CD14-positive monocyte (primary cell): ENCODE measurements around the gene STXBP6. TPM values are rescaled to one million over a fixed set of nuclear protein-coding genes. Genes with fewer than 3 reads are reported as not detected.

ENCODE experiments used
- DNase-seq, 3 donors: peaks; one replicate each; pipeline ENCODE4 v3.0.0-alpha.2; 2011 to 2022
- H2AFZ ChIP-seq: 2 replicates; pipeline ENCODE4 v1.6.0; 2012; ENCODE audit warnings: mild to moderate bottlenecking, low read depth, low read length, inconsistent platforms; ENCODE audit not compliant: insufficient read depth, poor library complexity, severe bottlenecking
- H3K27ac ChIP-seq, 2 donors: 1 replicate in 1 of 2; 2 replicates in 1 of 2; pipeline ENCODE4 v1.5.1; 2012 to 2013; ENCODE audit warnings: low read length in 2 of 2, control low read depth in 1 of 2, inconsistent platforms in 1 of 2, low read depth in 1 of 2, mild to moderate bottlenecking in 1 of 2
- H3K27me3 ChIP-seq, 2 donors: one replicate each; pipeline versions ENCODE4 v1.6.0 to v1.6.1; 2011 to 2013; ENCODE audit warnings: low read length in 2 of 2; ENCODE audit not compliant: control insufficient read depth in 2 of 2, insufficient read depth in 2 of 2
- H3K36me3 ChIP-seq, 2 donors: replicated peaks in 1 of 2; 1 replicate in 1 of 2; 2 replicates in 1 of 2; pipeline versions ENCODE4 v1.5.1 to v1.6.1; 2012 to 2013; ENCODE audit warnings: low read length in 2 of 2, control low read depth in 1 of 2, inconsistent platforms in 1 of 2, mild to moderate bottlenecking in 1 of 2; ENCODE audit not compliant: insufficient read depth in 2 of 2, control insufficient read depth in 1 of 2
- H3K4me1 ChIP-seq, 2 donors: 1 replicate in 1 of 2; 2 replicates in 1 of 2; pipeline versions ENCODE4 v1.5.1 to v1.6.1; 2012 to 2013; ENCODE audit warnings: low read length in 2 of 2, control low read depth in 1 of 2, inconsistent platforms in 1 of 2, mild to moderate bottlenecking in 1 of 2, moderate library complexity in 1 of 2; ENCODE audit not compliant: insufficient read depth in 2 of 2, control insufficient read depth in 1 of 2
- H3K4me2 ChIP-seq: replicated peaks from 2 replicates; pipeline ENCODE3; 2012; ENCODE audit warnings: low read length, moderate library complexity, mild to moderate bottlenecking; ENCODE audit not compliant: poor library complexity, severe bottlenecking; ENCODE audit errors: extremely low read depth
- H3K4me3 ChIP-seq, 3 experiments: fragments of 200-600 bp in 1 of 3; sonication (generic) in 1 of 3; replicated peaks in 1 of 3; 1 replicate in 2 of 3; 2 replicates in 1 of 3; pipeline ENCODE4 v1.5.1; 2011 to 2013; ENCODE audit warnings: low read length in 3 of 3, mild to moderate bottlenecking in 3 of 3, control low read depth in 2 of 3, low read depth in 2 of 3, inconsistent platforms in 1 of 3, moderate library complexity in 1 of 3
- H3K79me2 ChIP-seq: 2 replicates; pipeline ENCODE4 v1.6.0; 2012; ENCODE audit warnings: mild to moderate bottlenecking, control low read depth, inconsistent platforms, low read length, moderate library complexity; ENCODE audit not compliant: insufficient read depth
- H3K9ac ChIP-seq: 2 replicates; pipeline ENCODE4 v1.6.0; 2017; ENCODE audit warnings: low read length, mild to moderate bottlenecking; ENCODE audit not compliant: insufficient read depth, poor library complexity, severe bottlenecking
- H3K9me3 ChIP-seq, 2 donors: replicated peaks in 1 of 2; 1 replicate in 1 of 2; 2 replicates in 1 of 2; pipeline versions ENCODE4 v1.5.1 to v1.6.1; 2012 to 2013; ENCODE audit warnings: low read length in 2 of 2, control low read depth in 1 of 2; ENCODE audit not compliant: control insufficient read depth in 1 of 2, insufficient read depth in 1 of 2
- H4K20me1 ChIP-seq: 2 replicates; pipeline ENCODE4 v1.6.0; 2012; ENCODE audit warnings: mild to moderate bottlenecking, low read length, control low read depth, moderate library complexity; ENCODE audit not compliant: insufficient read depth
- H3K27ac Mint-ChIP-seq, 7 donors: one replicate each; pipeline ENCODE4 v1.8.0; 2020; ENCODE audit warnings: mild to moderate bottlenecking in 7 of 7, mixed read lengths in 7 of 7, moderate library complexity in 6 of 7, inconsistent platforms in 2 of 7
- H3K27me3 Mint-ChIP-seq, 3 donors: one replicate each; pipeline ENCODE4 v1.8.0; 2021 to 2022; ENCODE audit warnings: low read depth in 3 of 3, mild to moderate bottlenecking in 3 of 3, mixed read lengths in 3 of 3, moderate library complexity in 3 of 3, inconsistent platforms in 1 of 3
- H3K36me3 Mint-ChIP-seq, 2 donors: one replicate each; pipeline ENCODE4 v1.8.0; 2020; ENCODE audit warnings: mixed read lengths in 2 of 2, inconsistent platforms in 1 of 2, mild to moderate bottlenecking in 1 of 2
- H3K4me1 Mint-ChIP-seq: one replicate; pipeline ENCODE4 v1.8.0; 2020; ENCODE audit warnings: mild to moderate bottlenecking, mixed read lengths
- H3K4me3 Mint-ChIP-seq, 2 donors: one replicate each; pipeline ENCODE4 v1.8.0; 2020; ENCODE audit warnings: mild to moderate bottlenecking in 2 of 2, mixed read lengths in 2 of 2, moderate library complexity in 1 of 2
- H3K9me3 Mint-ChIP-seq, 7 donors: one replicate each; pipeline ENCODE4 v1.8.0; 2020 to 2022; ENCODE audit warnings: mixed read lengths in 7 of 7, mild to moderate bottlenecking in 6 of 7, moderate library complexity in 6 of 7, inconsistent platforms in 2 of 7
- WGBS: methylation state at CpG from one replicate; pipeline ENCODE4 v1.1.5; 2013; ENCODE audit warnings: missing lambda C conversion rate; ENCODE audit not compliant: insufficient coverage; 5-methylcytosine and 5-hydroxymethylcytosine counted together
- intact Hi-C, 2 donors: fragments of 100-400 bp; cut with micrococcal nuclease; formaldehyde crosslinking; loops; one replicate each; pipeline versions ENCODE4 v1.15.0 to v1.15.1; 2023
- polyA plus RNA-seq, 3 donors: library from polyadenylated mRNA; depleted of rRNA in 1 of 3; unstranded in 2 of 3; stranded (reverse) in 1 of 3; fragments of 300-500 nt in 2 of 3; fragments of >200 nt in 1 of 3; fragmentation: Illumina TruSeq in 2 of 3; gene quantifications; 1 replicate in 2 of 3; 2 replicates in 1 of 3; pipeline ENCODE4 v1.2.3, GENCODE V29; 2012 to 2021
- TF ChIP-seq, protein P1 (sequence below): fragments of 200-600 bp; IDR thresholded peaks from one replicate; pipeline ENCODE4 v1.8.0; 2022; ENCODE audit warnings: antibody characterized with exemption, mild to moderate bottlenecking

Gene STXBP6
- polyA plus RNA-seq, 3 donors, result 0.05 to 0.25 (median 0.08) TPM

DNA sequence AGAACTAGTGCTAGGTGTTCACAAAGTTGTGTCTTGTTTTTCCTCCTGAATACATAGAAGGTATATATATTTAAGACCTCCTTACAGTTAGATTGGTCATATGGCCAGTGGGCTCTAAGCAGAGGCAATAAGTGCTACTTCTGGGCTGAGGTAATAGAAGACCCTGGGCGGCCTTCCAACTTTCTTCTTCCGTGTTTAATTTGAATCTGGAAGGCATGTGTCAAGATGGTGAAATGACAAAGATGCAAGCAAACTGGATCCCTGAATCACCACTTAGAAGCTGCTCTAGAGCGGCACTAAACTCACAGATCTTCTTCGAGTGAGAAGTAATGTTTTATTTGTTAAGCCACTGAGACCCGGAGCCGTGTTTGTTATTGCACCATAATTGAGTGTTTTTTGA is 215.0 kb downstream of the STXBP6 start:
- H3K27ac ChIP-seq, result no peak overlapping the region
- Mint-ChIP-seq H3K4me3 (no peak overlapping the region), H3K4me1 (no peaks in the 10 kb centered on the region), H3K9me3 (no peaks in the 10 kb centered on the region), H3K36me3 (no peaks in the 10 kb centered on the region), H3K27me3 (peaks cover 1 to 5% (median 2%) of the 10 kb centered on the region in 3 donors), H3K27ac (no peak overlapping the region)
- no peaks in the 10 kb centered on the region for H3K9me3 ChIP-seq
- H3K4me2 ChIP-seq, result no peak overlapping the region
- peaks cover 0 to 2% of the 10 kb centered on the region in 2 donors for H3K27me3 ChIP-seq
- no peaks in the 10 kb centered on the region for H3K79me2 ChIP-seq
- H3K9ac ChIP-seq, result no peak overlapping the region
- no peaks in the 10 kb centered on the region for H3K36me3 ChIP-seq
- H2AFZ ChIP-seq, result no peak overlapping the region
- no peaks in the 10 kb centered on the region for H4K20me1 ChIP-seq
- intact Hi-C loops, result no loop called here
- H3K4me1 ChIP-seq, result no peaks in the 10 kb centered on the region
- H3K4me3 ChIP-seq, result no peak overlapping the region
- TF ChIP-seq, protein P1, sequence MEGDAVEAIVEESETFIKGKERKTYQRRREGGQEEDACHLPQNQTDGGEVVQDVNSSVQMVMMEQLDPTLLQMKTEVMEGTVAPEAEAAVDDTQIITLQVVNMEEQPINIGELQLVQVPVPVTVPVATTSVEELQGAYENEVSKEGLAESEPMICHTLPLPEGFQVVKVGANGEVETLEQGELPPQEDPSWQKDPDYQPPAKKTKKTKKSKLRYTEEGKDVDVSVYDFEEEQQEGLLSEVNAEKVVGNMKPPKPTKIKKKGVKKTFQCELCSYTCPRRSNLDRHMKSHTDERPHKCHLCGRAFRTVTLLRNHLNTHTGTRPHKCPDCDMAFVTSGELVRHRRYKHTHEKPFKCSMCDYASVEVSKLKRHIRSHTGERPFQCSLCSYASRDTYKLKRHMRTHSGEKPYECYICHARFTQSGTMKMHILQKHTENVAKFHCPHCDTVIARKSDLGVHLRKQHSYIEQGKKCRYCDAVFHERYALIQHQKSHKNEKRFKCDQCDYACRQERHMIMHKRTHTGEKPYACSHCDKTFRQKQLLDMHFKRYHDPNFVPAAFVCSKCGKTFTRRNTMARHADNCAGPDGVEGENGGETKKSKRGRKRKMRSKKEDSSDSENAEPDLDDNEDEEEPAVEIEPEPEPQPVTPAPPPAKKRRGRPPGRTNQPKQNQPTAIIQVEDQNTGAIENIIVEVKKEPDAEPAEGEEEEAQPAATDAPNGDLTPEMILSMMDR, result no peak
- no peak for DNase-seq
- 100% methylated on average over 2 of the region's 6 CpGs for WGBS

DNA sequence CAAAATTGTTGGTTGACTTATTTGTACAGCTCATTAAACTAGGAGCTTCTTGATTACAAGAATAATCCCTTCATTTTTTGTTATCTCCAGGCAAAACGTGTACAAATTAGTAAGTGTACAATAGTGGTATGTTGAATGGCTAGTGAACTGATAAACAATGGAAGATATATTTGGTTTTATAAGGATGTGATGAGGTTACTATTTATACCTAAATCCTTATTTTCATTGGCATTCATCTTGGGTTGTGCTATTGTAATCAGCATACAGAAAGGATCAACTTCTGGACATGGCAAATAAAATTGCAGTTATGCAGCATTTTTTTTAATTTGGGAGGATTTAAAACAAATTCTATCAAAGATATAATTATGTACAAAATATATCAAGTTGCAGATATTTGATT is 216.6 kb downstream of the STXBP6 start:
- Histone ChIP-seq H3K79me2 (no peaks in the 10 kb centered on the region), H3K9me3 (no peaks in the 10 kb centered on the region), H3K4me1 (no peaks in the 10 kb centered on the region), H3K9ac (no peak overlapping the region), H3K36me3 (no peaks in the 10 kb centered on the region), H2AFZ (no peak overlapping the region), H3K27ac (no peak overlapping the region), H3K4me3 (no peak overlapping the region), H3K27me3 (peaks cover 0 to 2% of the 10 kb centered on the region in 2 donors), H4K20me1 (no peaks in the 10 kb centered on the region), H3K4me2 (no peak overlapping the region)
- no peaks in the 10 kb centered on the region for H3K4me1 Mint-ChIP-seq
- peaks cover 2 to 4% (median 3%) of the 10 kb centered on the region in 3 donors for H3K27me3 Mint-ChIP-seq
- H3K9me3 Mint-ChIP-seq, result no peaks in the 10 kb centered on the region
- H3K4me3 Mint-ChIP-seq, result no peak overlapping the region
- H3K36me3 Mint-ChIP-seq, result no peaks in the 10 kb centered on the region
- no peak overlapping the region for H3K27ac Mint-ChIP-seq
- intact Hi-C loops, result no loop called here
- WGBS, result no CpG with 5 or more reads among the region's 1 CpG
- no peak for DNase-seq
- TF ChIP-seq, protein P1, result no peak
